Breast epithelium (tissue), 4 donors: ENCODE results near the gene PTPN7. TPM values are rescaled to one million over a fixed set of nuclear protein-coding genes. Genes with fewer than 3 reads are reported as not detected.
"Not testable (repeated sequence)": the region's sequence is repeated elsewhere in the genome, so short reads cannot be mapped to it uniquely, and the experiment has no call there.

Source experiments
- DNase-seq, 2 donors: peaks; one replicate each; pipeline ENCODE4 v3.0.0-alpha.2; 2019; ENCODE audit warnings: low spot score in 2 of 2
- H3K27ac ChIP-seq, 2 donors: fragments of 200-600 bp; sonication (generic) in 1 of 2; one replicate each; pipeline ENCODE4 v1.5.1; 2016 to 2019; ENCODE audit warnings: mild to moderate bottlenecking in 1 of 2
- H3K27me3 ChIP-seq, 2 donors: fragments of 200-600 bp; sonication (generic) in 1 of 2; one replicate each; pipeline versions ENCODE4 v1.5.1 to v1.6.0; 2017 to 2019; ENCODE audit warnings: control low read depth in 1 of 2, mild to moderate bottlenecking in 1 of 2
- H3K36me3 ChIP-seq: fragments of 200-600 bp; one replicate; pipeline ENCODE4 v1.5.1; 2019
- H3K4me1 ChIP-seq, 2 donors: fragments of 200-600 bp; sonication (generic); one replicate each; pipeline ENCODE4 v1.5.1; 2016 to 2019; ENCODE audit warnings: control low read depth in 1 of 2
- H3K4me3 ChIP-seq, 3 donors: fragments of 200-600 bp; sonication (generic); 1 replicate in 2 of 3; 2 replicates in 1 of 3; pipeline ENCODE4 v1.5.1; 2016 to 2019; ENCODE audit warnings: mild to moderate bottlenecking in 3 of 3, moderate library complexity in 2 of 3
- H3K9me3 ChIP-seq, 2 donors: fragments of 200-600 bp; sonication (generic) in 1 of 2; one replicate each; pipeline ENCODE4 v1.5.1; 2016 to 2019; ENCODE audit warnings: control low read depth in 1 of 2
- CTCF ChIP-seq, 3 donors: fragments of 450-650 bp; IDR thresholded peaks; one replicate each; pipeline ENCODE4 v1.5.1; 2016 to 2017; ENCODE audit warnings: antibody characterized with exemption in 3 of 3, mild to moderate bottlenecking in 3 of 3, moderate library complexity in 3 of 3
- POLR2A ChIP-seq: fragments of 450-650 bp; IDR thresholded peaks from one replicate; pipeline ENCODE4 v1.6.1; 2016; ENCODE audit warnings: antibody characterized with exemption, mild to moderate bottlenecking, moderate library complexity
- POLR2AphosphoS5 ChIP-seq, 3 donors: sonication (generic); formaldehyde crosslinking; IDR thresholded peaks; one replicate each; pipeline ENCODE4 v1.6.1; 2017; ENCODE audit warnings: antibody characterized with exemption in 3 of 3
- intact Hi-C: fragments of 100-400 bp; cut with DNase I; formaldehyde crosslinking; loops from one replicate; pipeline ENCODE4 v1.15.1; 2023; ENCODE audit warnings: low total_unique reads
- total RNA-seq, 3 donors: library from RNA; depleted of rRNA; stranded (reverse); fragments of >200 nt; gene quantifications; one replicate each; pipeline ENCODE4 v1.1.0, GENCODE V29; 2016

Gene PTPN7
- total RNA-seq, 3 donors from 2014 or later = 1.4 to 4.2 (median 2.9) TPM

GRCh38 chr1:202144402-202145067 lies 15.9 kb downstream of the PTPN7 start, which contains the start of gene ARL8A:
ARL8A (minus strand) TSS chr1:202144737; CDS start chr1:202144572, 165 bp downstream.
- Histone ChIP-seq H3K4me1 (peaks cover 0 to 6% of the 10 kb centered on the region in 2 donors), H3K27ac (peak within 1 kb of the TSS; percentile 92 to 98), H3K27me3 (no peaks in the 10 kb centered on the region), H3K36me3 (no peaks in the 10 kb centered on the region), H3K9me3 (no peaks in the 10 kb centered on the region), H3K4me3 (peak within 1 kb of the TSS; percentile 90 to 98 (median 95))
- peak; percentile 64 to 70 for DNase-seq
- intact Hi-C loops = no loop called here
- TF ChIP-seq POLR2A (no peak), CTCF (IDR thresholded peaks at IDR 0.05) (no peak), POLR2AphosphoS5 (IDR thresholded peaks at IDR 0.05) (peak in 2 of 3 donors; percentile 12 to 38)

GRCh38 chr1:202143768-202144401 lies 16.5 kb downstream of the PTPN7 start:
- no peaks in the 10 kb centered on the region for H3K36me3 ChIP-seq
- intact Hi-C loops = no loop called here
- no peaks in the 10 kb centered on the region for H3K27me3 ChIP-seq
- H3K9me3 ChIP-seq = no peaks in the 10 kb centered on the region
- DNase-seq = no peak
- TF ChIP-seq POLR2AphosphoS5 (IDR thresholded peaks at IDR 0.05) (peak in 1 of 3 donors; percentile 11), POLR2A (no peak)
- peak overlapping the region; percentile 92 to 98 for H3K27ac ChIP-seq
- H3K4me3 ChIP-seq = peak overlapping the region; percentile 90 to 98 (median 95)
- peaks cover 0 to 6% of the 10 kb centered on the region in 2 donors for H3K4me1 ChIP-seq

GRCh38 chr1:202143011-202143767 lies 17.2 kb downstream of the PTPN7 start:
- TF ChIP-seq POLR2AphosphoS5 (IDR thresholded peaks at IDR 0.05) (no peak), CTCF (IDR thresholded peaks at IDR 0.05) (no peak), POLR2A (no peak)
- intact Hi-C loops = no loop called here
- H3K27ac ChIP-seq = peak overlapping the region; percentile 92 to 98
- no peaks in the 10 kb centered on the region for H3K27me3 ChIP-seq
- H3K36me3 ChIP-seq = no peaks in the 10 kb centered on the region
- peaks cover 0 to 6% of the 10 kb centered on the region in 2 donors for H3K4me1 ChIP-seq
- H3K9me3 ChIP-seq = no peaks in the 10 kb centered on the region
- no peak for DNase-seq
- H3K4me3 ChIP-seq = peak overlapping the region; percentile 90 to 98 (median 95)

- intact Hi-C loops, H3K27me3 ChIP-seq, H3K4me1 ChIP-seq, H3K9me3 ChIP-seq, DNase-seq, H3K4me3 ChIP-seq, H3K36me3 ChIP-seq: not testable (repeated sequence)
- H3K27ac ChIP-seq = peak overlapping the region; percentile 0 to 33
These were observed 18.9 kb downstream of the PTPN7 start for GRCh38 chr1:202141468-202141867.

- no peaks in the 10 kb centered on the region for H3K27me3 ChIP-seq
- H3K27ac ChIP-seq = peak overlapping the region; percentile 0 to 33
- no peaks in the 10 kb centered on the region for H3K36me3 ChIP-seq
- DNase-seq = no peak
- intact Hi-C loops = no loop called here
- TF ChIP-seq POLR2A (no peak), POLR2AphosphoS5 (IDR thresholded peaks at IDR 0.05) (no peak), CTCF (IDR thresholded peaks at IDR 0.05) (no peak)
- no peaks in the 10 kb centered on the region for H3K9me3 ChIP-seq
- H3K4me1 ChIP-seq = peaks cover 1 to 6% of the 10 kb centered on the region in 2 donors
- no peak overlapping the region for H3K4me3 ChIP-seq
These were observed 19.6 kb downstream of the PTPN7 start for GRCh38 chr1:202140833-202141232.
